MV-4-11 (cell line): ENCODE results near the gene FAM204A.

ENCODE experiments used
- DNase-seq: peaks from one replicate; lab custom pipeline; 2025; lab: John Stamatoyannopoulos, UW

Gene FAM204A

DNA sequence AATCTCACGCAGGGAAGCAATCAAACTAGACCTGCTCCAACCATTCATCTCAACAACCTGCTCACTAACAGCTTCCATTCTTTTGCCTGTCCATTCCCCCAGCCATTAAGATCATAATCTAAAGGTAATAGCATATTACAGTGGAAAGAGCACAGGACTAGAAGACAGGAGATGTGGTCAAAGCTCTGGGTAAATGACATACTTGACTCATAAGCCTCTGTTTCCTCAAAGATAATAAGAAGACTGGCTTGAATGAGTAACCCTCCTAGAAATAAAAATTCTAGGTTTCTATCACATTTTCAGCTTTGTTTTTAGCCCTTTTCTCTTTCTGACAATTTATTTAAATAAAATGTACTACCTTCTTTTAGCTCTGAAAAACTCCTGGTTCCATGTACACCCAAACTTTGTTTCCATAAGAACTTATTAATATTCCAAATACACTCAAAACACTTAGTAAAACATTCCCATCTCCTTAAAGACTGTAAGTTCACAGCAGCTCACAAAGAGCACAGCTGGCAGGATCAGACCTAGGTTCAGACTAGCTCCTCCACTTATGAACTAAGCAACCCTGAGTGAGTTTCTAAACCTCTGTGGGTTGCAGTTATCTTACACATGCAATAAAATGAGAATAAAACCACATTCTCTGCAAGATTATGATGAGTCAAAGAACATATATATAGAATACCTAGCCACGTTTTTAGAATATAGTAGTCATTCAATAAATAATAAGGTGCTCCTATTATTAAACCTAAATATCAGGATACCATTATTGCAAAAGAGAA, 11.6 kb downstream of the FAM204A start:
- DNase-seq = no peak

- no peak for DNase-seq
These were observed 18.0 kb downstream of the FAM204A start for GRCh38 chr10:118324140-118324539.

- DNase-seq = no peak
These were observed 20.2 kb downstream of the FAM204A start for GRCh38 chr10:118321724-118322575.

GRCh38 chr10:118315629-118316028, 26.5 kb downstream of the FAM204A start:
- no peak for DNase-seq

DNA sequence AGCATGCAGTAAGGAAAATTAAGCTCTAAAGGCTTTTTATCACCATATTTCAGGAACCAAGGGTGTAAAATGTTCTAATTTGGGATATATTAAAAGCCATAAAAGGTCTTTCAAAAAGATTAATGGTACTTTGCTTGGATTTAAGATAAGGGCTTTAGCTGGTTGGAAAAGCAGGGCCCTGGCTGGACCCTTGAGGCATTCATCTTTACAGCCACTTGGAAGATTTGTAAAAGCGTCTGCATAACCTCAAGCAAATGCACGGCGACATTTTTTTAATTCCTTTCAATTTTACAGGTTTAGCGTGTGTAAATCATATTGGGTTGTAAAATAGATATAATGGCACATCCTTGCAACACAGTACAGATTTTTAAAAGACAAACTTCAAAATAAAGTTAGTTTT, 27.2 kb downstream of the FAM204A start:
- DNase-seq = no peak

GRCh38 chr10:118311505-118311904, 30.6 kb downstream of the FAM204A start:
- DNase-seq = no peak

- no peak for DNase-seq
These were observed 31.3 kb downstream of the FAM204A start for GRCh38 chr10:118310822-118311221.

DNA sequence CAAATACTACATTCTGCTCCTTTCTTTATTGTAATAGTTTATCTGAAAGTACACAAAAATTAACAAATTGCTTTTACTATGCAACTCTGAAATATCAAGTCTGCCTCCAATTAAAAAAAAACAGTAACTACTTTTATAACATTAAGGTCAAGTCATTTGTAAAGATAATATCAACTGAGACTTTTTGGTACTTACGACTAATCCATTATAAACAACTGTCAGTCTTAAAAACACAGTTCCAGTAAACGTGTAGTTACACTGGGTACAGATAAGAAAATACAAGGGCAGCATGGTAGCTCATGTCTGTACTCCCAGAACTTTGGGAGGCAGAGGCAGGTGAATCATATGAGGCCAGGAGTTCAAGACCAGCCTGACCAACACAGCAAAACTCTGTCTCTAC, 32.2 kb downstream of the FAM204A start:
- DNase-seq = no peak

DNA sequence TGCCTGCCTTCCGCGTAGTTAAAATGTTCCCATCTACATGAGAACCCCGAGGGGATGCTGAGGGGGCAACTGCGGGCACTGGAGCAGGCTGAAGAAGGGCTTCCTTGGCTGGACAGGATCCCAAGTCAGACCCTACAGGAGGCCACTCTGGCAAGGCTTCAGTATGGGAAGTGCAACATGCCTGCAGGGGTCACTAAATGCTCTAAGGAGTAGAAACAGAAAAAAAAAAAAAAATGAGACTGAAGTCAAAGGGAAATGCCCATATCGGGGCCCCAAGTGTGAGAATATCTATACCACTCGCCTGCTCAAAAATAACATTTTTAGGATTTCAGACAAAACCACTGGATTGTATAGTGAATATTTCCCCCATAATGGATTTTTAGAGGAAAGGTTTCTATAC, 33.5 kb downstream of the FAM204A start:
- no peak for DNase-seq

DNA sequence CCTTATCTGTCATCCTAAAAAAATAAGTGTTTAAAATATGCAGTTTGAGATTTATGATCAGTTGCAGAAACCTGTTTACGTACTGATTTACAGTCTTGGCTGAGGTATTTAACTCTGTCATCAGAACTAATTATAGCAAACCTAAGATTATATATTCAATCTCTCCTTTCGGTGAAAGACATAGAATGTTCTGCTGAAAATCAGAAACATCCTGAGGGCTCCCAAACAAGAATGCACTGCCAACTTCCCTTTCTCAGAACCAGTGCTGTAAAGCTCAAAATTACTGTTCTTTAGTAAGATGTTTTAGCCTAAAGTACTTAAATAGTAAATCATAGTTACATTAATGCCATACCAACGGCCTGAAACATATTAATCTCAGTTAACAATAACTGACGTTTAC, 34.3 kb downstream of the FAM204A start:
- DNase-seq = no peak

DNA sequence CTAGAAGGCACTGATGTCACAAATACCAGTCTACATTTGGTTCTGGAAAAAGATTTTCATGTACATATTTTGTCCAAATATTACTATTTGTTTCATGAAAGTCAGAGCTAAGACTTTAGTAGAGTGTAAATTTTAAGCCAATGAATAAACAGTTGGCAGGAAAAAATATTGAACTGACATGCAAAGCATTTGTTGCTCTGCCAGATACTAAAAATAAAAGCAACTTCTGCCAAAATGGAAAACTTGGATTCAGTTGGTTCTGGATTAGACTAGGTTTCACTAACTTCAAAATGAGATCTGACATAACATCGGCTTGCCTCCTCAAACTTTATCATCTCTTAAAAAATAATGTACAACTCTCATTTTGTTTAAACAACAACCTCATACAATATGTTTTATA, 34.9 kb downstream of the FAM204A start:
- DNase-seq = no peak

GRCh38 chr10:118305730-118306129, 36.4 kb downstream of the FAM204A start:
- DNase-seq = no peak

DNA sequence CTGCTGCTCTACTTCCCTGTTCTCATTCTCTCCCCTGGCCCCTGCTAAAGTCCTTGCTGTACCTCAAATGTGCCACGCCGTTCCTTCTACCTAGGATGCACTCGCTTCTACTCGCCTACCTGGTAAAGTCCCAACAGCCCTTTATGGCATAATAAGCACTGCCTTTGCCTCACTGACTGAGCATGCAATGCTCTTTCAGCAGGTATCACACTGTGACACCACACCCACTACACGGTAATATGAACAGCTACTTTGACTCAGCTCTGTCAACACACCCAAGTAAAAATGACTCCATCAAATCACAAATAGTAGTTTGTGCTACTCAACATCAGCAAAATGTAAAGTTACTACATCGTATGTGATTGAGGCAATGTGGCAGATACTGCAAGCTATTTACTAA, 37.6 kb downstream of the FAM204A start:
- no peak for DNase-seq

DNA sequence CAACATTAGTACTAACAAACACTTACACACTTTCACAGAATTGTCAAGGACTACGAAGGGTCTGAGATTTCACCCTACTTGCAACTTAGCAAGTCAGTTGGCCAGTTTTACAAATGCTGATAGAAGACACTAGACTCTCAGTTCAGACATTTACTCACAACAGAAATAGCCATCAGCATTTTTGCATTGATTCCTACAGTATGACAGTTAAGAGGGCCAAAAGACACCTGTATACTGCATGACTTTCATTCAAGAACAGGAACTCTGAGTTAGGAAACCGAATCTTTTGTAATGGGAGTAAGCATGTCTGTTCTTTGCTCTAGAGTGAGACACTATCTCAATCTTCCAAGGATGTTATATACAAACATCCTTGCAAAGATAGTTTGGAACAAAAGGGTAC, 40.9 kb downstream of the FAM204A start:
- no peak for DNase-seq

- no peak for DNase-seq
These were observed 41.8 kb downstream of the FAM204A start for GRCh38 chr10:118300320-118300719.

DNA sequence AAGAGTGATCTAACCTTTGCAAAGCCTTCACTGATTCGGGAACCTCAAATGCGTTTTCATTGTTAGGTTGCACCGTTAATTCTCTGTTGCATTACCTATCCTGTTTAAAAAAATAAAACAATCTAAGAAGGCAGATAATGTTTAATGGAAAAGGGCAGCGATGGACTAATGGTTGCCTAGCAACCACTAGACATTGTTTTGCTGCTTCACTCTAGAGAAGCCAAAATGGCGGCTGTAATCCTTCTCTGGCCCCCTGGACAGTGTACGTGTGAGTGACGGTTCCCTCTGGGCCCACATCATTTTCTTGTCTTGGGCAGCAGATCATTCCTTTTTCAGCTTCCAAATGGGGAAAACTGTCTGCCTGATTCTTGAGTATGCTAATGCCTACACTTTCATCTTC, 43.3 kb downstream of the FAM204A start:
- no peak for DNase-seq

DNA sequence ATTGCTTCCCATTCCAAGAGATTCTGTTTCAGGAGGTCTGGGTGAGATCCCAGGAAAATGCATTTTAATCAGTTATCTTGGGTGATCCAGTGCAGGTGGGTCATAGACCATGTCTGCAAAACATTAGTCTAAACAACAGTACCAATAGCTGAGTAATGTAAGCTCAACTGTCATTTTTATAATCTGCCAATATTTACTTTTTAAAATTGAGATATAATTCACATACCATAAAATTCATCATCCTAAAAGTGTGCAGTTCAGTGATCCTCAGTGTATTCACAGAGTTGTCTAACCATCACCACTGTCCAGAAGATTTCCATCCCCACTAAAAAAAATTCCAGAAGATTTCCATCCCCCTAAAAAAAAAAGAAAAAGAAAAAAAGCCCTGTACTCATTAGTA, 51.0 kb downstream of the FAM204A start:
- no peak for DNase-seq

- DNase-seq = no peak
These were observed 51.6 kb downstream of the FAM204A start for GRCh38 chr10:118290471-118290995.

DNA sequence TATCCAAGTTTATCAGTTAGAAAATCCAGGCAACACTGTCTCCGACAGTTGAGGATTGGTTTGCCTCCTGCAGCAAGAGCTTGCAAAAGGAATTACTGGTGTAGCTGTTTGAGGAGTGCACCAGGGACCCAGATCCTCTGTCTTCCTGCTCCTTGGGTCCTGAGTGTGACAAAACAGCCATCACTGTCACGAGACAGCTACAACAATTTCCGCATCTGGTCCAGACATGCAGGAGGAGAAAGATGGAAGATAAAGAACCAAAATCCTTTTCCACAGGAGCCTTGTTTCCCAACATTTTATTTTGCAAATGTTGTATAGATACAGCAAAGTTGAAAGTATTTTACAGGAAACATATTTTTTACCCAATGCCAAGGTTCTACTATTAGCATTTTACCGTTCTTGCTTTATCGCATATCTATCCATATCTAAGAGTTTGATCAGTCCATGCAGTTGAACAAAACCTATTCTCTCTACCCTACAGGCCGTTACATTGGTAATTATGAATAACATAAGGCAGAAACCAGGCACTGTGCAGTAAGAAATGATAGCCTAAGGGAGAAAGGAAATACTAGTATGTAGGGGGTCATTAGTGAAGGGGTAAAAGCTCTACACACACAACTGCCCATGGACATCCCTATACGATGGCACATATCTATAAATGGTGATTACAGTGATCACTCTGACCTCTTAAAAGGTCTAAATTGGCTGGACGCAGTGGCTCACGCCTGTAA, 54.9 kb downstream of the FAM204A start:
- DNase-seq = no peak

DNA sequence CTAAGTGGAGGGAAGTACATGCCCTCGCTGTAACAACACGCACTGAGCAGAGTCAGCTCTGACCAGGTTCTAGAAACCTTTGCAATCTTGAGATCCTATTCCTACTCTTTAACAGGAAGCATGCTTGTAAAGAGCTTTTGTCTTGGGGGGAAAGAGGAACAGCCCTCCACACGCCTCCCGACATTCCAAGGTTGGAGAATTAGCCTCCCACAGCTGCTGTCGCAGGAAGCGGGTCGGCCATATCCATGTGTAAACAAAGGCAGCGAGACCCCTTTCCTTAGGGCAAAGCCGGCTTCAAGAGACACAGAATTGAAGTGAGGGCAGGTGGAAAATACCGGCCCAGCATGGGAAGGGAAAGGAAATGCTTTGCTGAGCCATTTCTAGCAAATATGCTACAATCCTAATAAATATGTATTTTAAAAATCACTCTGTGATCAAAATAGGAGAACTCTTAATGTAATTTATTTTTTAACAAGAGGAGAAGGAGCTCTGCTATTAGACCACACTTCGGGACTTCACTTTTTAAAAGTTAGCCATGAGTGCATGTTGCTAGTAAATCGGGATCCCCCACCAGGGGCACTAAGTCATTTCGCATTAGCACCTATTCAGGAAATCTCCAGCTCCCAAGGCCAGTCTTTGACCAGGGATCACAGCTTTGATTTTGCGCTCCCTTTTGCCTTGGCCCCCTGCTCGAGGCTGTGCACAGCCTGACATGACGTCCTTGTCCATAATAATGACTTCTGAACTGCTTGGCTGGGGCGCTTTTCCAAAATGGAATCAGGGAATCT, 55.9 kb downstream of the FAM204A start:
- no peak for DNase-seq

GRCh38 chr10:118282670-118283069, 59.5 kb downstream of the FAM204A start:
- DNase-seq = no peak

DNA sequence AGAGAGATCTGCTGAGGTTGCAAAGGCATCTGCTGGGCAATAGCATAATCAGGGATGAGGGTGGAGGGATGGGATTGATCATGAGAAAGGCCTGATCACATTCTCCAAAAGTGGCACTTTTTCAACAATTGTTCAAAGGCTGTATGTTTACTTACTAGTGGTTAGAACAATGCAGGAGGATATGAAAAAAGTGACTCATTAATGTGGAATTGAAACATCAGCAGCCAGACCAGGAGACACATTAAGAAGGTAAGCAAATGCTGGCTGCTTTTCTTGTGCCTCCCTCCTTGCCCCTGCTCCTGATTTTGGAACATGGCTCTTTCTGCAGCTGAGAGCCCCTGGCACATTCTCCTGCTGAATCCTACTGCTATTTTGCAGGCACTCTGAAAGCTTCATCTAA, 63.5 kb downstream of the FAM204A start:
- no peak for DNase-seq
